NCI-H2196 (cell line): ENCODE measurements around the gene SOWAHC.
"Not testable (repeated sequence)": the region's sequence is repeated elsewhere in the genome, so short reads cannot be mapped to it uniquely, and the experiment has no call there.

Source experiments
- DNase-seq: peaks from one replicate; lab custom pipeline; 2025; ENCODE audit not compliant: unreplicated experiment; lab: John Stamatoyannopoulos, UW

SOWAHC gene

DNA sequence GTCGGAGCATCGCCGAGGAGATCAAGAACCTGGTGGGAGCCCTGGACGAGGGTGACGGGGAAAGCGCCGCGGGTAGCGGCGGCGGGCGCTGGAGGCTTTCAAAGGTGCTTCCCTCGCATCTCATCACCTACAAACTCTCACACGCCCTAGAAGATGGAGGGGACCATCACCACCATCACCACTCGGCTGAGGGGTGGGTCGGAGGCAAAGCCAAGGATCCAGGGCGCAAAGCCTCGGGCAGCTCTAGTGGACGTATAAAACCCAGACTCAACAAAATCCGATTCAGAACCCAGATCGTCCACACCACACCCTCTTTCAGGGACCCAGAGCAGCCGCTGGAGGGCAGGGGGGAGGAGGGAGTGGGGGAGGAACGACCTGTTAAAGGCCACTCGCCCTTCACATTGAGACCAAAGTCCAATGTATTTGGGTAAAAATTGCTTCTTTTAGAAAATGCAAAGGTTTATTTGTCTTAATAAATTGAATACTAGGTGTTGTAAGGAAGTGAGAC, 1.5 kb downstream of the SOWAHC start:
- DNase-seq: no peak

DNA sequence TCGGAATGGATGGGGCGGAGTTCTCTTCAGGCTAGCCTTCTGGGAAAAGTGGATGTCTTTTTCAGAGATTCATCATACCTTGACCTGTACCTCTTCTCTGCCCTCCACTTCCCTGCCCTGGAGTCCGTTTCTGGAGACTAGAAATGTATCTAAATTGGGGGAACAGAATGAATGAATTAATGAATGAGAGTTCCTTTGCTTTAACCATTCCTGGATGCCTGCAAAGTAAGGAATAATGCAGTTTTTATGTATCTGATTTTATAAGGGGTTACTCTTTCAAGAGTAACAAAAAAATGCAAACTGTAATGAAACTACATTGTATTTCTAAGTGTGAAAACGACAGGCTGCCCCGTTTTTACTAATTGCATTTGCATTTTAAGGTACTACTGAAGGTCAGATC, 2.0 kb downstream of the SOWAHC start:
- DNase-seq: no peak

DNA sequence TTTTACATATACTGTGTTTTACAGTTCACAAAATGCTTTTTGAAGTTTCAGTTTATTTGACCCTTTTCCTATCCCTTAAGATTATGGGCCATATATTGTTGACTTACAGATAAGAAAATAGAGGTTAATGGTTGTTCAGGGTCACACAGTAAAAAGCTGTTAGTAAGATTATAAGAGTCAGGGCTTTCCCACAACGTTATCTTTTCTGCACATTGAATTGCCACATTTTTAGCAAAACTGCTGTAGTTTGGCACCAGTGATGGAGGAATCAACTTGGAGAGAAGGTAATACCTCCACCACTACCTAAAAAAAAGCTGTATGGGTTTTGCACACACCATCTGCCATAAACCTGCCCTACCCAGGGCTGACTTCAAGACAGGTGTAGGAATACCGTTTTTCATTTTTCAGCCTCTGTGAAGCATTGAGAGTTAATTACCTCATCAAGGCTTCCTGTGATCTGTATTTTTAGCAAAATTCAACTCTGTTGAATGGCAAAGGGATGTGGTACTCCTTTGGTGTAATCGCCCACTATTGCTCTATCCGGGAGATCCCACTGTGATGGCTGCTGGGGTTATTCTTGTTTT, 5.0 kb downstream of the SOWAHC start:
- no peak for DNase-seq

DNA sequence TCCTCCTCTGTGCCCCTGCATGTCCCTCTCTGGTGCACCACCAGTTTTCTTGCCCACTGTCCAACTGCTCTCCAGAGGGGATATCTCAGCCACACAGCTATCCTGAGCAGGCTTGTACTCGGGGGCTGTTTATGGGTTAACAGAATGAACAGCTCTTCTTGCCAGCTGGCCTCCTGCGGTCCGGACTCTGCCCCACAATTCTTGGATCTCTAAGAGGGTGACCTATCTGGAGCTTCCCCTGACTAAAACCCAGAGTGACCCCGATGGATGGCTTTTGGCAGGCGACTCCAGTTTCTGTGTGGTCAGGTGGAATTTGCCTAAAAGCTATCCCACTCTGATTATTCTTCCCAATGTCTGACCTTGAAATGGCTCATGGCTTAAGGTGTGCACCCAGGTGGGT, 9.1 kb downstream of the SOWAHC start:
- no peak for DNase-seq

DNA sequence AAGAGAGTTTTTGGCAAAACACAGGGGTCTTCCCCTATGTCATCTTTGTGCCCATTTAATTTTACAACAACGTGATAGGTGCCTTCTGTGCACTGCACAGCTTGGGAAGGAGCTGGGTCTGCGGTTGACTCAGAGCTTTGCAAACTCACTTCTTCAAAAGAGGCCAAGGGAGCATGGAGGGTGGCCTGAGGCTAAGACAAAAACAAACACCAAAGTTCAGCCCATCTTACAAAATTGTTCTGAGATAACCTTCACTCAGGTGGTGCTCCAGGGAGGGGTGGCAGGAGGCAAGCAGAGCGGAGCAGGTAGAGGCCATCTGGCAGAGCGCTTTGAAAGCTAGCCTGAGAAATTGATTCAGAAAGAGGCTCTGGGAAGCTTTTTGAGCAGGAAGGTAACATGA, 9.8 kb downstream of the SOWAHC start:
- DNase-seq: no peak

DNA sequence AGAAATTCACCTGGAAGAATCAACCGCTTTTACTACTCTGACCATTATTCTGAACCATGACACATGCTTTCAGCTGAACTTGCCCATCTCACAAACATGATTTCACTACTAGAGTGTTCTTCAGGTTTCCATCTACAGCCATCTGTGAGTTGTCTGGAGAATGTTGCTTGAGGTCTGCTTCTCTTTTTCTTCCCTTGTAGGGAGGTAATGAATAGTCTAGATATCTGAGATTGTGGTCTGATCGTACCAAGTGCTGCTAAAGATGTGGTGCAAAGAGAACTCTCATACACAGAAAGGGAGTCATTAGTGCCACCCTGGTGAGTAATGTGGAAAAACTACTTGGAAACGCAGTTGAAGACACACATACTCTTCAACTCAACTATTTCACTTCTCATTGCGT, 10.2 kb downstream of the SOWAHC start:
- DNase-seq: no peak

DNA sequence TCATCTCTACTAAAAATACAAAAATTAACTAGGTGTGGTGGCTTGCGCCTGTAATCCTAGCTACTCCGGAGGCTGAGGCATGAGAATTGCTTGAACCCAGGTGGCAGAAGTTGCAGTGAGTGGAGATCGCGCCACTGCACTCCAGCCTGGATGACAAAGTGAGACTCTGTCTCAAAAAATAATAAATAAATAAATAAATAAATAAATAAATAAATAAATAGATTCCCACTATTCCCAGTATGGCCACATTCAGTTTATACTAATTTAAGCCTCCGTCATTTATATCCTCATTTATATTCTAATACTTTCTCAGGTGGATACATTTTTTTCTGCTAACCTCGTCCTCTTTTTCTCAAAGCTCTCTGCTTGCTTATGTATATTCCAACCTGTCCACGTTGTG, 14.2 kb downstream of the SOWAHC start:
- not testable (repeated sequence) for DNase-seq

DNA sequence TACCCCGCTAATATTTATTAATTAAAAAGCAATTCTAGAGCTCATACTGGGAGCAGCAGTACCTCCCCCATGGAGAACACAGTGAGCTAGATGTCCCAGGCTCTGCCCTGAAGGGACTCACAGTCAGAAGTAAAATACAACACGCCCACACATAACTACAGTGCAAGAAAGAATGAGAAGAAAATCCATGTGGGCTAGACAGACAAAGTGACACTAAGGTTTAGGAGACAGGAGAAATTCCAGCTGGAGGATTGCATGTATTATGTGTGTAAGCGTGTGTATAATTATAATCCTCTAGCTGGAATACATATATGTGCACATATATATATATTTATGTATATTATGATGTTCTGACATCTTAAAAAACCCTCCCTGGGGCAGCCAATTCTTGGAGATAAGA, 15.7 kb downstream of the SOWAHC start:
- DNase-seq: no peak

DNA sequence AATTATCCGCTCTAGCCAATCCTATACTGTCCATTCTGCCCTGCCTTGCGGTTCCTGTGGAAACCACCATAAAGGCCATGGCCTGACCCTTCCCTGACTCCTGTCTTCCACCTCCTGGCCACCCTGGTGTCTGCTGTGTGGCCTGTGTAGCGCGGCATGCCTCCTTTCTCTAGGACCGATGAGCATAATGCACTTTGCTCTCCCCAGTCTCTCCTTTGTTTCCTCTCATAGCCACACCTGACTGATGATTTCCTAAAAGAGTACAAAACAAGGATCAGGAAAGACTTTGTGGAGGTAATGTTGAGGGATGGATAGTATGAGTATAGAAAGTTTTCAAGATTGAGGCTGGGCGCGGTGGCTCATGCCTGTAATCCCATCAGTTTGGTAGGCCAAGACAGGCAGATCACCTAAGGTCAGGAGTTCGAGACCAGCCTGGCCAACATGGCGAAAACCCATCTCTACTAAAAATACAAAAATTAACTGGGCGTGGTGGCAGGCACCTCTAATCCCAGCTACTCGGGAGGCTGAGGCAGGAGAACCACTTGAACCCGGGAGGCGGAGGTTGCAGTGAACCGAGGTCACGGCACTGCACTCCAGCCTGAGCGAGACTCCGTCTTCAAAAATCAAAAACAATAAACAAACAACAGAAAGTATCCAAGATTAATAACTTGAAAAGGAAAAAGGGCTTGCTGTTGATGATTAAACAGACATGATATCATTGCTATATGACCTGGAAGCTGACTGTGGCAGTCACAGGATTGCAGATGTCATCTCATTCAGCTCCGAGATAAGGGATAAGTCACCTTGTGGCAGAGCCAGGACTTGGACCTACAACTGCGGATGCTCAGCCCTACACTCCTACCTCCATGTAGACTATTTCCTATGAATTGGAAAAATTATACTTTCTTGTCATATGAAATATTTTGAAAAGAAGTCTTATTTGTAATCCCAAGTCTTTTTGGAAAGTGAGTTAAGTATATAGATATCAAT, 16.6 kb downstream of the SOWAHC start:
- no peak for DNase-seq

DNA sequence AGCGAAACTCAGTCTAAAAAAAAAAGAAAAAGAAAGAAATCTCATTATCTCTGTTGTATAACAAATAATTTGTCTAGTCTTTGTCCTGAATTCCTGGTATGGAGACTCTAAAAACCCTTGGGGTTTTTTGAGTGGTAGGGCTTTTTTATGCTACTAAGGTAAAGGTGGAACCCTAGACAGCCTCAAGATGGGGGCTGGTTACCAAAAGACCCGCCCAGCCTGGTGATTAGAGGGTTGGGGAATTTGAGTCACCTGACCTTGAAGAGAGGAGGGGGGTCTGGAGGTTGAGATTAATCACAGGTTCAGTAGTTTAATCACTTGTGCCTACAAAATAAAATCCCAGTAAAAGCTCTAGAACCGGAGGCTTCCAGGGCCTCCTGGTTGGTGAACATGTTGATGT, 17.6 kb downstream of the SOWAHC start:
- DNase-seq: no peak

DNA sequence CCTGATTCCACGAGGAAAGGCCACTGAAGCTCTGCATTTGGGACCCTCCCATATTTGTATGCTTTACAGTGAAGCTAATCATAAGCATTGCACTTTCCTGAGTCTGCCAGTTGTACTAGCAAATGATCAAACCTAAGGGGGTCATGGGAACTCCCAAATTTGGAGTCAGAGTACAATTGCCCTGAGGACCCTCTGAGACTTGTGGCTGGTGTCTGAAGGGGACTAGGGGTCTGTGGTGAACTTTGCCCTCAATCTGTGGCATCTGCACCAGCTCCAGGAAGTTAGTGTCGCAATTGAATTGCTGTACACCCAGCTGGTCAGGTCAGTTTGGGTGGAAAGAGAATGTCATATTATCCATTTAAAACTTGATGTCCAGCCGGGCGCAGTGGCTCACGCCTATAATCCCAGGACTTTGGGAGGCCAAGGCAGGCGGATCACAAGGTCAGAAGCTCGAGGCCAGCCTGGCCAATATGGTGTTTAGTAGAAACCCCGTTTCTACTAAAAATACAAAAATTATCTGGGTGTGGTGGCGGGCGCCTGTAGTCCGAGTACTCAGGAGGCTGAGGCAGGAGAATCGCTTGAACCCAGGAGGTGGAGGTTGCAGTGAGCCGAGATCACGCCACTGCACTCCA, 18.1 kb downstream of the SOWAHC start:
- DNase-seq: no peak

DNA sequence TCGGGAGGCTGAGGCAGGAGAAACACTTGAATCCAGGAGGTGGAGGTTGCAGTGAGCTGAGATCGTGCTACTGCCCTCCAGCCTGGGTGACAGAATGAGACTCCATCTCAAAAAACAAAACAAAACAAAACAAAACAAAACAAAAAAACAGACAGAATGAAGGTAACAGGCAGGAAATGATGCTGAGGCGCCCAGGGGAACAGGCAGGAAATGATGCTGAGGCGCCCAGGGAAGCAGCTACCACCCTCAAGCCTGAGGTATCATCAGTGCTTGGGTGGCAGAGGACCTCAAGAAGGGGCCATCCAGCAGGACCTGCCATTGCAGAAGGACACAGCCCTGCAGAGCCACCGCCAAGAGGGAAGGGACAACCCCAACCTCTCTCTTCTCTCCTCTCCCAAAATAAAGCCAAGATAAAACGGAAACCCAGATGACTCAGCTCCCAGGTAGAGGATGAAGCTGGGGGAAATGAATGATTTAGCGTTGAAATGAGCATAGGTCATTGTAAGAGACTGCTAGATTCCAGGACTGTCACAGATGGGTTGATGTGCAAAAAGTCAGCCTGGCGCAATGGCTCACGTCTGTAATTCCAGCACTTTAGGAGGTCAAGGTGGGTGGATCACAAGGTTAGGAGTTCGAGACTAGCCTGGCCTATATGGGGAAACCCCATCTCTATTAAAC, 19.3 kb downstream of the SOWAHC start:
- DNase-seq: no peak

DNA sequence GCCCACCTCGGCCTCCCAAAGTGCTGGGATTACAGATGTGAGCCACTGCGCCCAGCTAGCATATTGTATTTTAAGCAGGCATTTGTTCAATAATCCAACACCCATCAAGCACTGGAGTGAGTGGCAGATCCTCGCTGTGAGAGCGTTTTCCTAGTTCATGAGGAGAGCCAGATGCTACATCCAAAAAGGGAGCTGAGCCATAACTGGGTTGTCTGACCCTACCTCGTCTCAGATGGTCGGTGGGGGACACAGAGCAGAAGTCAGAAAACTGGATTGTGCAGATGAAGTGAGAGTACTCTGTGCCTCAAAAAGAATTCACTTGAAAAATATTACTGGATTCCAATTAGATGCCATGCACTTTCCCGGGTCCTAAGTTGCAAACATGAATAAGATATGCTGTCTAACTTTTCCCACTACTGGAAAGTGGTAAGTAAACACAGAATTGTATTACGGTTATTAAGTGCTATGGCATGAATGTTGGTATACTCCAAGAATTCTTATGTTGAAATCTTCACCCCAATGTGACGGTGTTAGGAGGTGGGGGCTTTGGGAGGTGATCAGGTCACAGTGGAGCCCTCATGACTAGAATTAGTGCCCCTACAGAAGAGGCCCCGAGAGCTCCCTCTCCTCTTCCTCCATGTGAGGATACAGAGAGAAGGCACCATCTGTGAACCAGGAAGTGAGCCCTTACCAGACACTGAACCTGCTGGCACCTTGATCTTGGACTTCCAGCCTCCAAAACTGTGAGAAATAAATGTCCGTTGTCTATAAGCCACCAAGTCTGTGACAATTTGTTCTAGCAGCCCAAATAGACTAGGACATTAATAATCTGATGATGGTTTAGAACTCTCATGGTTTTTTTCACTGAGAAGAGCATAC, 21.5 kb downstream of the SOWAHC start:
- no peak for DNase-seq

DNA sequence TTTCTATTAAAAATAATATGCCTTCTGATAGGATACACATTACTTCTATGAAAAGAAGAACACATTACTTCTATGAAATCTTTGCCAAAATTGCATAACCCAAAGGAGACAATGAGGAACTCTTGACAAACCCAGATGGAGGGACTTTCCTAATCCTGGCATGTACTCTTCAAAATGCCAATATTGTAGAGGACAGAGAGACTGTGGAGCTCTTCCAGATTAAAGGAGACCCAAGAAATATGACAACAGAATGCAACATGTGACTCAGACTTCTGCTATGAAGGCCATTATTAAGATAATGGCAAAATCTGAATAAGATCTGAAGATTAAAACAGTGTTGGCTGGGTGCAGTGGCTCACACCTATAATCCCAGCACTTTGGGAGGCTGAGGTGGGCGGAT, 22.2 kb downstream of the SOWAHC start:
- no peak for DNase-seq

DNA sequence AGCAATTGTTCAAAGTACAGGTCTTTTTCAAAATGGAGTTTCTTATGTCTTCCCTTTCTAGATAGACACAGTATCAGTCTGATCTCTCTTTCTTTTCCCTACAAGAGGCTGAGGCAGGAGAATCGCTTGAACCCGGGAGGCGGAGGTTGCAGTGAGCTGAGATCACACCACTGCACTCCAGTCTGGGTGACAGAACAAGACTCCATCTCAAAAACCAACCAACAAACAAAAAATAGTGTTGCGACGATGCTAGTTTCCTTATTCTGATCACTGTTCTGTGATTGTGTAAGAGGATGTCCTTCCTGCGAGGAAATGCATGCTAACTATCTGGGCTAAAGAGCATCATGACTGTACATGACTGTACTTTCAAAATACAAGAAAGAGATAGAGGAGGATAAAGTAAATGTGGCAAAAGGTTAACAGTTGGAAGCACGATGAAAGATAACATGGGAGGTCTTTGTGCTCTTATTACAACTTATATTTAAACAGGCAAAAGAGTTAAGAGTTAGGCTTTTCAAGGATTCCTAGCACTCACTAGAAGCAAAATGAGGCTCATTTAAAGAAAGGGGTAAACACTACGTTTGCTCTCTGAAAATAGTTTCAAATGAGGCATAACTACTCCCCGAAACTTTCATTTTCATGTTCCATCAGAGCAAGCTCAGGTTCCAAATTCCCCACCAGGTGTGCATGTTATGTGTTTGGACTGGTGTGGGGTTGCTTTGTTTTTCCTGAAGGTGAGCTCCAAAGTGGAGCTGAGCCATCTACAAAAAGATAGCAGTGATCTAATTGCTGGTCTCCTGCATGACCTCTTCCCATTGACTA, 23.8 kb downstream of the SOWAHC start:
- no peak for DNase-seq

DNA sequence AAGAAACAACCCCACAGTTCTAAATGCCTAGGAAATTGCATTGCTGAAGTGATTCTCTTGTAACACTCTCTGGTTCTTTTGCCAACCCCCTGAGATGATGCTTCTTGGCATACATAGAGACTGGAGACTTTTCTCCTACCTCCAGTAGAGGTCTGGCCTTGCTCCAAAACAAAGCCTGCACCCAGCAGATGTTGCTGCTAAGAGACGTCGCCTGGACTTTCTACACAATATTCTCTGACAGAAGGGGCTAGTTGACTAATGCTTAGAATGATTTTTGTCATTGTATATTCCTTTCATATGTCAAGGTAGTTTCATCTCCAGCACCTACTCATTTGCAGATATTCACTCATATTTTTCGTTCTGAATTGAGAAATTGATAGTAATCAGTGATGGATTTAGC, 24.6 kb downstream of the SOWAHC start:
- DNase-seq: peak; percentile 71

DNA sequence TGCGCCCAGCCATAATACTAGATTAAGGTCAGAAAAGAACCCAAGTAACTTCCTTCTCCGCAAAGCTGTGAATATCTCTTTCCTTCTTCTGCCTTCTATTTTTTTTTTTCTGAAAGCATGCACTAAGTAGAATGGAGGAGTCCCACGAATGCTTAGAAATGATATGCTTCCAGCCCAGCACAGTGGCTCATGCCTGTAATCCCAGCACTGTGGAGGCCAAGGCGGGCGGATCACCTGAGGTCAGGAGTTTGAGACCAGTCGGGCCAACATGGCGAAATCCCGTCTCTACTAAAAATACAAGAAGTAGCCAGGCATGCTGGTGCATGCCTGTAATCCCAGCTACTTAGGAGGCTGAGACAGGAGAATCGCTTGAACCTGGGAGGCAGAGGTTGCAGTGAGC, 25.8 kb downstream of the SOWAHC start:
- not testable (repeated sequence) for DNase-seq

DNA sequence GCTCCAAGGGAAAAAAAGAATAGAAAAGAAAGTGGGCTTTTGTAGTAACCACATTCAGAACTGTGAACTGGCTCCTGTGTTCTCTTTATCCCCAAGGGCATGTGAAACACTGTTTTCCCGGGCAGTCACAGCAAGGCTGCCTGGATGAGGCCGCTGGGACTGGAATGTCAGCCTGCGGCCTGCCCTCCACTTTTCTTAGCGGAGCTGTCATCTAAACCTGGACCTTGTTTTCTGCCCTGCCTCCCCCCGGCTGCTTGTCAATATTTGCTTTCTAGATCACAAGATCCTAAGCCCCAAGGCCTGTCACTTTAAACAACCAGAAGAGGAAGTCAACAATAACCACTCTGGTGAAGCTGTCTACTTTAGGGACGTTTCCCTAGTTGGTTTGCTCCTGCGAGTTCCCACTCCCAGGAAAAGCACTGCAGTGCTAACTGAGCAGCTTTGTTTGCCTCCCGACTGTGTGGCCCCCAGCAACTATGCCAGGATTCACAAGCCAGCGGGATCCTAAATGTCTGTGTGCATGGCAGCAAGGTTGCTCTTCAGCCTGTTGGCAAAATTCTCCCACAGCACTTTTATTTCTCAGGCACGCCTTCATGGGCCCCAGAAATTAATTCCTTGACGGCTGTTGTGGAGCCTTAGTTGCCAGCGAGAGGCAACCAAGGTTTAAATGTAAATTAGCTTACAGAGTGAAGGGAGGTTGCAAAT, 30.6 kb downstream of the SOWAHC start:
- no peak for DNase-seq
